Osteocyte (in vitro differentiated cells): ENCODE data around the gene SETD1B. TPM values are rescaled to one million over a fixed set of nuclear protein-coding genes. Genes with fewer than 3 reads are reported as not detected.
"Not testable (repeated sequence)": the region's sequence is repeated elsewhere in the genome, so short reads cannot be mapped to it uniquely, and the experiment has no call there.

Experiments used
- DNase-seq: peaks from one replicate; pipeline ENCODE4 v3.0.0; 2021; ENCODE audit warnings: mixed read lengths; ENCODE audit not compliant: unreplicated experiment; ENCODE audit errors: extremely low spot score
- H3K27ac Mint-ChIP-seq: one replicate; pipeline ENCODE4 v1.8.0; 2021; ENCODE audit warnings: mild to moderate bottlenecking, mixed read lengths; ENCODE audit not compliant: unreplicated experiment
- H3K27me3 Mint-ChIP-seq: one replicate; pipeline ENCODE4 v1.8.0; 2021; ENCODE audit warnings: mixed read lengths; ENCODE audit not compliant: unreplicated experiment
- H3K36me3 Mint-ChIP-seq: one replicate; pipeline ENCODE4 v1.8.0; 2021; ENCODE audit warnings: mixed read lengths; ENCODE audit not compliant: unreplicated experiment
- H3K4me1 Mint-ChIP-seq: one replicate; pipeline ENCODE4 v1.8.0; 2021; ENCODE audit warnings: mixed read lengths; ENCODE audit not compliant: unreplicated experiment
- H3K4me3 Mint-ChIP-seq: one replicate; pipeline ENCODE4 v1.8.0; 2021; ENCODE audit warnings: mild to moderate bottlenecking, moderate library complexity, mixed read lengths; ENCODE audit not compliant: unreplicated experiment
- H3K9me3 Mint-ChIP-seq: one replicate; pipeline ENCODE4 v1.8.0; 2021; ENCODE audit warnings: mixed read lengths; ENCODE audit not compliant: unreplicated experiment
- total RNA-seq: library from RNA; stranded (reverse); gene quantifications from 2 replicates; pipeline ENCODE4 v1.2.1, GENCODE V29; 2021
- TF ChIP-seq, protein P1 (sequence below): fragments of 200-600 bp; sonication (generic); IDR thresholded peaks from 2 replicates; pipeline ENCODE4 v1.5.0; 2021; ENCODE audit warnings: antibody characterized with exemption, mild to moderate bottlenecking, moderate library complexity

SETD1B gene
- total RNA-seq, 1 donor from 2014 or later, result 21.0 TPM

- H3K4me3 Mint-ChIP-seq, result no peak overlapping the region
- H3K4me1 Mint-ChIP-seq, result peaks cover 3% of the 10 kb centered on the region
- no peaks in the 10 kb centered on the region for H3K36me3 Mint-ChIP-seq
- no peak for DNase-seq
- no peaks in the 10 kb centered on the region for H3K27me3 Mint-ChIP-seq
- TF ChIP-seq, protein P1, sequence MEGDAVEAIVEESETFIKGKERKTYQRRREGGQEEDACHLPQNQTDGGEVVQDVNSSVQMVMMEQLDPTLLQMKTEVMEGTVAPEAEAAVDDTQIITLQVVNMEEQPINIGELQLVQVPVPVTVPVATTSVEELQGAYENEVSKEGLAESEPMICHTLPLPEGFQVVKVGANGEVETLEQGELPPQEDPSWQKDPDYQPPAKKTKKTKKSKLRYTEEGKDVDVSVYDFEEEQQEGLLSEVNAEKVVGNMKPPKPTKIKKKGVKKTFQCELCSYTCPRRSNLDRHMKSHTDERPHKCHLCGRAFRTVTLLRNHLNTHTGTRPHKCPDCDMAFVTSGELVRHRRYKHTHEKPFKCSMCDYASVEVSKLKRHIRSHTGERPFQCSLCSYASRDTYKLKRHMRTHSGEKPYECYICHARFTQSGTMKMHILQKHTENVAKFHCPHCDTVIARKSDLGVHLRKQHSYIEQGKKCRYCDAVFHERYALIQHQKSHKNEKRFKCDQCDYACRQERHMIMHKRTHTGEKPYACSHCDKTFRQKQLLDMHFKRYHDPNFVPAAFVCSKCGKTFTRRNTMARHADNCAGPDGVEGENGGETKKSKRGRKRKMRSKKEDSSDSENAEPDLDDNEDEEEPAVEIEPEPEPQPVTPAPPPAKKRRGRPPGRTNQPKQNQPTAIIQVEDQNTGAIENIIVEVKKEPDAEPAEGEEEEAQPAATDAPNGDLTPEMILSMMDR, result no peak
- no peaks in the 10 kb centered on the region for H3K9me3 Mint-ChIP-seq
- no peak overlapping the region for H3K27ac Mint-ChIP-seq
Measured at GRCh38 chr12:121871467-121871866, 67.7 kb downstream of the SETD1B start.

- TF ChIP-seq, protein P1, result no peak
- H3K27me3 Mint-ChIP-seq, result no peaks in the 10 kb centered on the region
- no peak for DNase-seq
- H3K4me3 Mint-ChIP-seq, result no peak overlapping the region
- H3K27ac Mint-ChIP-seq, result no peak overlapping the region
- peaks cover 3% of the 10 kb centered on the region for H3K4me1 Mint-ChIP-seq
- H3K9me3 Mint-ChIP-seq, result no peaks in the 10 kb centered on the region
- H3K36me3 Mint-ChIP-seq, result no peaks in the 10 kb centered on the region
Measured at GRCh38 chr12:121872546-121873215, 68.9 kb downstream of the SETD1B start.

DNA sequence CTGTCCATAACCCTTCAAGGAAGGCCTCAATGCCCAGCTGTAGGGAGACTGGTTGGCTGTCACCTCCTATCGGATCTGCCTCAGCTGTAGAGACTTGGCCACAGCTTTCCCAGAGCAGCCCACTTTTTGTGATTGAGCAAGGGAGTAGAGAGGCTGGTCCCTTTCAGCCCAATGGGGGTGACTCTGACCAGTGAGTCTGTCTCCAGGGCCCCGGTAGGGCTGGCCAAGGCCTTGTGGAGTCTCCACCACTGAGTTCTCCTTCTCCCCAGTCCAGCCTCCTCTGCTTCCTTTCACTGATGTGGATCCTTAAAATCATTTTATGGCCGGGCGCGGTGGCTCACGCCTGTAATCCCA lies 69.4 kb downstream of the SETD1B start:
- H3K27ac Mint-ChIP-seq, result no peak overlapping the region
- H3K4me1 Mint-ChIP-seq, result peaks cover 3% of the 10 kb centered on the region
- no peaks in the 10 kb centered on the region for H3K27me3 Mint-ChIP-seq
- TF ChIP-seq, protein P1, result no peak
- H3K36me3 Mint-ChIP-seq, result no peaks in the 10 kb centered on the region
- H3K9me3 Mint-ChIP-seq, result no peaks in the 10 kb centered on the region
- H3K4me3 Mint-ChIP-seq, result no peak overlapping the region
- DNase-seq, result no peak

DNA sequence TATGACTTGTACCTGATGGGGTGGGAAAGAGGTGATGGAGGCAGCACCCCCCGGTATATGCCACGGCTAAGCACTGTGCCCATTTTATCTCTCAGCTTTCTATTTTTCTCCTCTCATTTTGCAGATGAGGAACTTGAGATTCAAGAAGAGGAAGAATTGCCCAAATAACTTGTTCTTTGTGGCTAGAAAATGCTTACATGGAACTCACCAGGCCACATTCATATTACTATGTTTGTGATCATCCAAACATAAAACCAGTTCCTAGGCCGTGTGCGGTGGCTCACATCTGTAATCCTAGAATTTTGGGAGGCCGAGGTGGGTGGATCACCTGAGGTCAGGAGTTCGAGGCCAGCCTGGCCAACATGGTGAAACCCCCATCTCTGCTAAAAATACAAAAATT lies 70.3 kb downstream of the SETD1B start:
- DNase-seq, result no peak
- Mint-ChIP-seq H3K36me3 (no peaks in the 10 kb centered on the region), H3K27ac (no peak overlapping the region), H3K9me3 (no peaks in the 10 kb centered on the region), H3K27me3 (no peaks in the 10 kb centered on the region), H3K4me1 (peaks cover 3% of the 10 kb centered on the region), H3K4me3 (no peak overlapping the region)
- TF ChIP-seq, protein P1, result no peak

DNA sequence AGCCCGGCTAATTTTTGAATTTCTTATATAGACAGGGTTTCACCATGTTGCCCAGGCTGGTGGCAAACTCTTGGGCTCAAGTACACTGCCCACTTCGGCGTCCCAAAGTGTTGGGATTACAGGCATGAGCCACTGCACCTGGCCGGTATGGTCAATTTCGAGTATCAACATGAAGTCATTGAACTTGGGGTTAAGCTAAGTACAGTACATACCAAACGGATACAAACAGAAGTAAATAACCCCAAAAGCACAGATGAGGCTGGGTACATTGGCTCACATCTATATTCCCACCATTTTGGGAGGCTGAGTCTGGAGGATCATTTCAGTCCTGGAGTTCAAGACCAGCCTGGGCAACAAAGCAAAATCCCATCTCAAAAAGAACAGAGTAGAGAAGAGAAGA lies 71.8 kb downstream of the SETD1B start:
- Mint-ChIP-seq H3K36me3 (no peaks in the 10 kb centered on the region), H3K9me3 (no peaks in the 10 kb centered on the region), H3K27ac (no peak overlapping the region), H3K4me3 (no peak overlapping the region), H3K27me3 (no peaks in the 10 kb centered on the region), H3K4me1 (peaks cover 3% of the 10 kb centered on the region)
- no peak for DNase-seq
- TF ChIP-seq, protein P1, result no peak

DNA sequence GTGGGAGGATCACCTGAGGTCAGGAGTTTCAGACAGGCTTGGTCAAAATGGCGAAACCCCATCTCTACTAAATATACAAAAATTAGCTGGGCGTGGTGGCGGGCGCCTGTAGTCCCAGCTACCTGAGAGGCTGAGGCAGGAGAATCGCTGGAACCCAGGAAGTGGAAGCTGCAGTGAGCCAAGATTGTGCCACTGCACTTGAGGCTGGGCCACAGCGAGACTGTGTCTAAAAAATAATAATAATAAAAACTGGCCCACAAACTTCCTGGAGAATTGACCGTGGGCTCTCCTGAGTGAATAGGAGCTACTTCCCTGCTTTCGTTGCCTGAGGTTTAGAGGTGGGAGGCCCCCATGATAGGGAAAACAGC lies 72.3 kb downstream of the SETD1B start:
- H3K27me3 Mint-ChIP-seq, H3K36me3 Mint-ChIP-seq, H3K27ac Mint-ChIP-seq, H3K4me3 Mint-ChIP-seq, H3K4me1 Mint-ChIP-seq, H3K9me3 Mint-ChIP-seq, DNase-seq: not testable (repeated sequence)
